Small intestine (tissue), 7 donors: ENCODE results near the gene ZNF778. TPM values are rescaled to one million over a fixed set of nuclear protein-coding genes. Genes with fewer than 3 reads are reported as not detected.

ENCODE experiments used
- DNase-seq, 2 donors: peaks; one replicate each; pipeline versions ENCODE4 v3.0.0 to v3.0.0-alpha.2; 2013
- FAIRE-seq: peaks from 2 replicates; lab custom pipeline; 2012; peaks lifted over from hg19 to GRCh38; lab: Jason Lieb, UNC
- H3K27ac ChIP-seq, 3 donors: one replicate each; pipeline ENCODE4 v1.5.1; 2013; ENCODE audit warnings: low read length in 2 of 3, mild to moderate bottlenecking in 2 of 3, control low read depth in 1 of 3, inconsistent platforms in 1 of 3, low read depth in 1 of 3, moderate library complexity in 1 of 3
- H3K27me3 ChIP-seq, 3 donors: one replicate each; pipeline ENCODE4 v1.6.1; 2013; ENCODE audit warnings: low read length in 3 of 3, inconsistent platforms in 1 of 3; ENCODE audit not compliant: control insufficient read depth in 3 of 3, insufficient read depth in 3 of 3
- H3K36me3 ChIP-seq, 3 donors: one replicate each; pipeline ENCODE4 v1.6.1; 2013; ENCODE audit warnings: low read length in 3 of 3, inconsistent platforms in 1 of 3, low read depth in 1 of 3, mild to moderate bottlenecking in 1 of 3, moderate library complexity in 1 of 3; ENCODE audit not compliant: control insufficient read depth in 3 of 3, insufficient read depth in 2 of 3
- H3K4me1 ChIP-seq, 3 donors: one replicate each; pipeline ENCODE4 v1.6.1; 2013; ENCODE audit warnings: low read length in 2 of 3, inconsistent platforms in 1 of 3, low read depth in 1 of 3, mild to moderate bottlenecking in 1 of 3, moderate library complexity in 1 of 3; ENCODE audit not compliant: control insufficient read depth in 3 of 3, insufficient read depth in 2 of 3
- H3K4me3 ChIP-seq, 3 donors: one replicate each; pipeline ENCODE4 v1.5.1; 2013; ENCODE audit warnings: low read length in 3 of 3, control low read depth in 1 of 3, inconsistent platforms in 1 of 3, low read depth in 1 of 3, mild to moderate bottlenecking in 1 of 3, moderate library complexity in 1 of 3
- H3K9me3 ChIP-seq, 2 donors: one replicate each; pipeline ENCODE4 v1.6.1; 2013; ENCODE audit warnings: low read depth in 1 of 2, low read length in 1 of 2; ENCODE audit not compliant: control insufficient read depth in 2 of 2, insufficient read depth in 1 of 2
- WGBS, 3 donors: extraction: QIAGEN DNeasy Blood & Tissue Kit; methylation state at CpG; one replicate each; pipeline ENCODE4 v1.1.7; 2013; 5-methylcytosine and 5-hydroxymethylcytosine counted together
- polyA plus RNA-seq, 4 donors: library from polyadenylated mRNA; stranded (reverse) in 3 of 4; unstranded in 1 of 4; fragments of 200-250 nt in 3 of 4; fragments of 120-200 nt in 1 of 4; gene quantifications; one replicate each; pipeline versions ENCODE4 v1.2.1 to v1.2.3, GENCODE V29; 2013
- donor health status: healthy with polysubstance abuse.
- donor health status: control.
- donor health status: control.
- donor health status: Bipolar disorder and iron deficiency.
- donor health status: healthy.

ZNF778 gene
- polyA plus RNA-seq, 4 donors: 0.89 to 3.2 (median 1.2) TPM

- Histone ChIP-seq H3K27ac (no peak overlapping the region), H3K9me3 (no peaks in the 10 kb centered on the region), H3K36me3 (no peaks in the 10 kb centered on the region), H3K4me1 (peaks cover 0 to 17% (median 2%) of the 10 kb centered on the region in 3 donors), H3K4me3 (no peak overlapping the region), H3K27me3 (peaks cover 0 to 52% (median 0%) of the 10 kb centered on the region in 3 donors)
- WGBS, 3 donors: 29 to 53% (median 47%) methylated on average over 13 of the region's 13 CpGs
- DNase-seq (no peak), FAIRE-seq (no peak)
Measured at GRCh38 chr16:89172528-89173173, 44.9 kb upstream of the ZNF778 start.

GRCh38 chr16:89173174-89173921, 44.2 kb upstream of the ZNF778 start:
- Histone ChIP-seq H3K27me3 (peaks cover 0 to 49% (median 0%) of the 10 kb centered on the region in 3 donors), H3K36me3 (no peaks in the 10 kb centered on the region), H3K27ac (no peak overlapping the region), H3K4me3 (no peak overlapping the region), H3K4me1 (peaks cover 0 to 17% (median 2%) of the 10 kb centered on the region in 3 donors), H3K9me3 (no peaks in the 10 kb centered on the region)
- FAIRE-seq (no peak), DNase-seq (no peak)
- 48 to 67% (median 55%) methylated on average over 11 of the region's 11 CpGs for WGBS, 3 donors

GRCh38 chr16:89174055-89174827, 43.3 kb upstream of the ZNF778 start:
- 60 to 68% (median 68%) methylated on average over 23 of the region's 23 CpGs for WGBS, 3 donors
- Histone ChIP-seq H3K4me1 (peaks cover 0 to 17% (median 2%) of the 10 kb centered on the region in 3 donors), H3K36me3 (no peaks in the 10 kb centered on the region), H3K27ac (no peak overlapping the region), H3K4me3 (no peak overlapping the region), H3K9me3 (no peaks in the 10 kb centered on the region), H3K27me3 (peaks cover 0 to 47% (median 0%) of the 10 kb centered on the region in 3 donors)
- DNase-seq (no peak), FAIRE-seq (no peak)

GRCh38 chr16:89174877-89175276, 42.6 kb upstream of the ZNF778 start:
- H3K36me3 ChIP-seq: no peaks in the 10 kb centered on the region
- no peak overlapping the region for H3K4me3 ChIP-seq
- H3K27ac ChIP-seq: no peak overlapping the region
- no peak for FAIRE-seq
- H3K4me1 ChIP-seq: peaks cover 0 to 17% (median 2%) of the 10 kb centered on the region in 3 donors
- no peaks in the 10 kb centered on the region for H3K9me3 ChIP-seq
- peaks cover 0 to 43% (median 0%) of the 10 kb centered on the region in 3 donors for H3K27me3 ChIP-seq
- WGBS, 3 donors: 60 to 77% (median 61%) methylated on average over 13 to 14 of the region's 14 CpGs
- no peak for DNase-seq

GRCh38 chr16:89175280-89176146, 42.0 kb upstream of the ZNF778 start:
- peaks cover 0 to 37% (median 0%) of the 10 kb centered on the region in 3 donors for H3K27me3 ChIP-seq
- peaks cover 0 to 15% (median 2%) of the 10 kb centered on the region in 3 donors for H3K4me1 ChIP-seq
- no peak for DNase-seq
- H3K9me3 ChIP-seq: no peaks in the 10 kb centered on the region
- no peak for FAIRE-seq
- no peak overlapping the region for H3K27ac ChIP-seq
- WGBS, 3 donors: 49 to 60% (median 54%) methylated on average over 18 to 20 of the region's 20 CpGs
- H3K4me3 ChIP-seq: no peak overlapping the region
- H3K36me3 ChIP-seq: no peaks in the 10 kb centered on the region

- no peak for FAIRE-seq
- 64 to 85% (median 68%) methylated on average over 25 to 27 of the region's 27 CpGs for WGBS, 3 donors
- peaks cover 0 to 8% (median 0%) of the 10 kb centered on the region in 3 donors for H3K4me1 ChIP-seq
- no peaks in the 10 kb centered on the region for H3K36me3 ChIP-seq
- H3K27me3 ChIP-seq: peaks cover 0 to 31% (median 0%) of the 10 kb centered on the region in 3 donors
- no peak overlapping the region for H3K4me3 ChIP-seq
- H3K9me3 ChIP-seq: no peaks in the 10 kb centered on the region
- H3K27ac ChIP-seq: no peak overlapping the region
- DNase-seq: no peak
Measured at GRCh38 chr16:89176147-89176690, 41.3 kb upstream of the ZNF778 start.

- peaks cover 0 to 29% (median 0%) of the 10 kb centered on the region in 3 donors for H3K27me3 ChIP-seq
- 63 to 92% (median 89%) methylated on average over 6 to 9 of the region's 9 CpGs for whole genome bisulfite sequencing, 3 donors
- H3K4me3 ChIP-seq: no peak overlapping the region
- DNase-seq: no peak
- H3K27ac ChIP-seq: no peak overlapping the region
- no peak for FAIRE-seq
- no peaks in the 10 kb centered on the region for H3K36me3 ChIP-seq
- H3K9me3 ChIP-seq: no peaks in the 10 kb centered on the region
- peaks cover 0 to 7% (median 0%) of the 10 kb centered on the region in 3 donors for H3K4me1 ChIP-seq
Measured at GRCh38 chr16:89176717-89177116, 40.8 kb upstream of the ZNF778 start.
